Activated T-cell treated with anti-CD3 and anti-CD28 coated beads, Interleukin-2, amount 50 U/mL, for 1 hour (primary cell): ENCODE data around the gene GPR75.
"Not testable (repeated sequence)": the region's sequence is repeated elsewhere in the genome, so short reads cannot be mapped to it uniquely, and the experiment has no call there.

ENCODE experiments used
- DNase-seq: peaks from one replicate; pipeline ENCODE4 v3.0.0-alpha.2; 2020

Gene GPR75

DNA sequence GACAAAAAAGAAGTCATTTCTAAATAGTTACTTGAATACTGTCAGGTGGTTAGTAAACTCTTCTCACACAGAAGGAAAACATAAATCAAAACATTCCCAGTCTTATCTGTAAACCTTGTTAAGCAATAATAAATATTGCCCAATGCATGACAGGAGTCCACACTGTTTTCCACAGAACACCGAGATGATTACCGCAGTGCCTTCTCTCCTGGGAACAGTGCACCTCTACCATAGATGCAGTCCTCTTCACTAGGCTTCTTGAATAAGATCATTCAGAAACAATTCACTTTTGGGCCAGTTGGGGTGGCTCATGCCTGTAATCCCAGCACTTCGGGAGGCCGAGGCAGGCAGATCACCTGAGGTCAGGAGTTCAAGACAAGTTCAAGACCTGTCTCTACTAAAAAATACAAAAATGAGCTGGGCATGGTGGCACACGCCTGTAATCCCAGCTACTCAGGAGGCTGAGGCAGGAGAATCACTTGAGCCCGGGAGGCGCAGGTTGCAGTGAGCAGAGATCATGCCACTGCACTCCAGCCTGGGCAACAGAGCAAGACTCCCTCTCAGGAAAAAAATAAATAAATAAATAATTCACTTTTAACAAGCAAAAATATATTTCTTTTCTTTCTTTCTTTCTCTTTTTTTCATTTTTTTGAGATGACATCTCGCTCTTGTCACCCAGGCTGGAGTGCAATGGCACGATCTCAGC, 8.6 kb downstream of the GPR75 start:
- DNase-seq, result not testable (repeated sequence)

GRCh38 chr2:53848062-53848461, 11.7 kb downstream of the GPR75 start:
- DNase-seq, result no peak

GRCh38 chr2:53843595-53843994, 16.2 kb downstream of the GPR75 start:
- no peak for DNase-seq

DNA sequence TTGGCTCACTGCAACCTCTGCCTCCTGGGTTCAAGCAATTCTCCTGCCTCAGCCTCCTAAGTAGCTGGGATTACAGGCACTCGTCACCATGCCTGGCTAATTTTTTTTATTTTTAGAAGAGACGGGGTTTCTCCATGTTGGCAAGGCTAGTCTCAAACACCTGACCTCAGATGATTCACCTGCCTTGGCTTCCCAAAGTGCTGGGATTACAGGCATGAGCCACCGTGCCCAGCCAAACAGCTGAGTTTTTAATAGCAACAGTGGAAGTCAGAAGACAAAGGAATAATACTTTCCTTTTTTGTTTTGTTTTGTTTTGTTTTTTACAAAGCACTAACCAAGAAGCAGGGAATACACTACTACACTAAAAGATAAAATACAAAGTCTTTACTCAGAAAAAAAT, 16.9 kb downstream of the GPR75 start:
- no peak for DNase-seq

GRCh38 chr2:53841651-53842050, 18.1 kb downstream of the GPR75 start:
- not testable (repeated sequence) for DNase-seq

DNA sequence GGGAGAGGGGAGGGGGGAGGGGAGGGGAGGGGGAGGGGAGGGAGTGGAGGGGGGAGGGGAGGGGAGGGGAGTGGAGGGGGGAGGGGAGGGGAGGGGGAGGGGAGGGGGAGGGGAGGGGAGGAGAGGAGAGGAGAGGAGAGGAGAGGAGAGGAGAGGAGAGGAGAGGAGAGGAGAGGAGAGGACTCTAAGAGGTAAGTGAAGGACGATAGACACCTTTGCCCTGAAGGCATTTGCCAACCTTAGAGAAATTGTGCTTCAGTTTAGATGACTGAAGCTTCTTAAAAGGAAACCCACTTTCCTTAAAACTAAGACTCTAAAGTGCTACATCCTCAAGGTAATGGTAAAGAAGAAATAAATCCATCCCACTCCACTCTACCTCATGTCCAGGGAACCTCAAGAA, 19.2 kb downstream of the GPR75 start:
- no peak for DNase-seq

DNA sequence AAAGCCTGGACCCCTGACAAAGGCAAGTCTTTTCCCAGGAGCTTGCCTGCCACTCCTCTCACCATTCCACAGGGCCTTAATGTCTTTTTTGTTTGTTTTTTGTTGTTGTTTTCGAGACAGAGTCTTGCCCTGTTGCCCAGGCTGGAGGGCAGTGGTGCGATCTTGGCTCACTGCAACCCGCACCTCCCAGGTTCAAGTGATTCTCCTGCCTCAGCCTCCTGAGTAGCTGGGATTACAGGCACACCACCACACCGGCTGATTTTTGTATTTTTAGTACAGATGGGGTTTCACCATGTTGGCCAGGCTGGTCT, 29.8 kb downstream of the GPR75 start:
- DNase-seq, result not testable (repeated sequence)

- DNase-seq, result no peak
Observed at GRCh38 chr2:53829273-53829979, 30.3 kb downstream of the GPR75 start.

- DNase-seq, result no peak
Observed at GRCh38 chr2:53828331-53828730, 31.4 kb downstream of the GPR75 start.

- no peak for DNase-seq
Observed at GRCh38 chr2:53827398-53828175, 32.2 kb downstream of the GPR75 start.

DNA sequence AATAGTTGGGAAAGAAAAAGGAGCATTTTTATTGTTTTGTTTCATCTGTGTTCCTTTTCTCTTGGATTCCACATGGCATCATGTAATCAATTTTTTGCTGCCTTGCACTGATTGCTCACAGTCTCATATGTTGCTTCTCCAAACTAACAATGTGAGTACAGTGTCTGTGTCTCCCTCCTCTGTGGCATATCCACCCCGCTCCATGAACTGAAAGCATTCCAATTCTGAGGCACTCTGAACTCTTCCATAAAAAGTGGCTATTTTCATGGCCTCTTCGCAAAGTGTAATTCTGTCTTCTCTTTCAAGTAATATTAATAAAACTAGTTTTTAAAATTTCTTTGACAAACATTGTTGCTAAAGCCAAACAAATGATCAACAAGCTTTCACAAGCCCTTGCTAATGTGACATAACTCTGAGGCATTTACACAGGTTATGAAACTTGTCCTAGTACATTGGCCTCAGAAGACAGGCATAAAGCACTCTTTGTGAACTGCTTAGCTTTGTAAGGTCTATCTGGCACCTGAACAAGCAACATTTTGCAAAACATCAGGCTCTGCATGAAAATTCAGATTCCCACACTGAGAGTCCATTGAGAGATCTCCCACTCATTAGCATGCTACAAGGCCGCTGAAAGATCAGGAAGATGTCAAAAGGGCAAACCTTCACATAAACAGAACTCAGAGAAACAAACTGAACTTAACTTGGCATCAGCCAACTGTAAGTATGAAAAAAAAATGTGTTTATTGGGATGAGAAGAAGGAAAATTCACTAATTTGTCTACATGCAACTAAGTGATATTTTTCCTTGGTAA, 33.0 kb downstream of the GPR75 start:
- DNase-seq, result no peak

GRCh38 chr2:53826030-53826410, 33.7 kb downstream of the GPR75 start:
- no peak for DNase-seq

- not testable (repeated sequence) for DNase-seq
Observed at GRCh38 chr2:53823639-53824038, 36.1 kb downstream of the GPR75 start.

DNA sequence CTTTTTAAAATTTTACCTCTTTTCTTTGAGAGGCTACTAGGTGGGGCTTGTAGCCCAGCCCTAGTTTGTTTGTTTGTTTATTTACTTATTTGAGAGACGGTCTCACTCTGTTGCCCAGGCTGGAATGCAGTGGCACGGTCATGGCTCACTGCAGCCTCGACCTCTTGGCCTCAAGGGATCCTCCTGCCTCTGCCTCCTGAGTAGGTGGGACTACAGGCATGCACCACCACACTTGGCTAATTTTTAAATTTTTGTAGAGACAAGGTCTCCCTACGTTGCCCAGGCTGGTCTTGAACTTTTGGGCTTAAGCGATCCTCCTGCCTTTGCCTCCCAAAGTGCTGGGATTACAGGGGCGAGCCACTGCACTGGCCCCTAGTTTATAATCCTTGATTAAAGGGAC, 38.0 kb downstream of the GPR75 start:
- DNase-seq, result no peak

GRCh38 chr2:53820711-53821110, 39.1 kb downstream of the GPR75 start:
- no peak for DNase-seq

GRCh38 chr2:53820048-53820447, 39.7 kb downstream of the GPR75 start:
- DNase-seq, result no peak

DNA sequence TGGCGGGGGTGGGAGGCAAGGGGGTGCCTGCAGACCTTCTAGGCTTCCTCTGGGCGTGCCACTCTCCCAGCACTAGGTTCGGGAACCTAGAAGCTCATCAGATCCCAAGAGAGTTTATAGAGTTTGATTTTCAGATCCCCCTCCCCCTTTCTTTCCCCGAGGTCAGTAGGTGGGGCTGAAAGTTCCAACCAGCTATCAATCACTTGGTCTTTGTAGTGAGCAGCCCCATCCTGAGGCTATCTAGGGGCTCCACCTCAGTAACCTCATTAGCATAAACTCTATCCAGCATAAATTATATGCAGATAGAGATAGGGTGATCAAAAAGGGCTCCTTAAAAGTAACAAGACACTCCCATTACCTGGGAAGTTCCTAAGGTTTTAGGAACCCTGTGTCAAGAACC, 40.1 kb downstream of the GPR75 start:
- no peak for DNase-seq

DNA sequence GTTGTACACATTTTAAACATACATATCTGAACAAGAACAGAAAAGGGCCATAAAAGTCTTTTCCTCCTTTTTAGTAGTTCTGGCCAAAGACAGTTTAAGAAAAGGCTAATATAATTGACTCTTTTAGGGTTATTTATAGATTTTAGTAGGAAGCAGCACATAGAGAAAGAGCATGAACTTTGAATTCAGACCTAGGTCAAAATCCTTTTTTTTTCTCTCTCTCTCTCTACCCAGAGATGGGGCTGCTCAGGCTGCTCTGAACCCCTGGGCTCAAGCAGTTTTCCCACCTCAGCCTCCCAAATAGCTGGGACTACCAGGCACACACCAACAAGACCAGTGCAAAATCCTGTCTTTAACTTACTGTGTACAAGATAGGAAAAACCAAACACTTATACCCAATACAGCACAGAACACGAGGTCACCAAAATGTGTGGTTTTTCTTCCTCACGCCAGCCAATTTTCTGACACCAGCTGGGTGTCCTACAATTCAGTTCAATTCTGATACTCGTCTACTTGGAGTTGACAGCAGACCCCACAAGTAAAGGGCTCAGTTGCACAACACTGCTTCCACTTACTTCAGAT, 40.8 kb downstream of the GPR75 start:
- no peak for DNase-seq

DNA sequence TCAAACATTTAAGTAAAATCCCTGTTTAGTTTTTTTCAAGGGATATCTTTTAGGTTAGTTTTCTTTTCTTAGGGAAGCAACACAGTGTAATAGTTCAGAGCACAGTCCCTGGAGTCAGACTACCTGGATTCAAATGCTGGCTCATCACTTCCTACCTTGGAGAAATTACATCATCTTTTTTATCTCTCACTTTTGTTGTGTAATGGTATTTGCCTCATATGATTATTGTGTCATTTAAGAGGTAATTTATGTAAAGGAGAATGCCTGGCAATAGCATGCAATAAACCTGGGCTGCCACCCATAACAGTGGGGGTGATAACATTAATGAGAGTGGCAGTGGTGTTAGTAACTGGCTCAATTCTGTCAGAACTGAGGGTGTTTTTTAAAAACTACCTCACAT, 46.6 kb downstream of the GPR75 start:
- DNase-seq, result no peak

GRCh38 chr2:53811601-53812000, 48.2 kb downstream of the GPR75 start:
- no peak for DNase-seq
